GM21529 (cell line): ENCODE measurements around the gene PAXX.

Source experiments
- ATAC-seq: cut with Tn5 transposase; IDR thresholded peaks from one replicate; pipeline ENCODE4 v1.9.1; 2021; ENCODE audit not compliant: unreplicated experiment

The PAXX gene

DNA sequence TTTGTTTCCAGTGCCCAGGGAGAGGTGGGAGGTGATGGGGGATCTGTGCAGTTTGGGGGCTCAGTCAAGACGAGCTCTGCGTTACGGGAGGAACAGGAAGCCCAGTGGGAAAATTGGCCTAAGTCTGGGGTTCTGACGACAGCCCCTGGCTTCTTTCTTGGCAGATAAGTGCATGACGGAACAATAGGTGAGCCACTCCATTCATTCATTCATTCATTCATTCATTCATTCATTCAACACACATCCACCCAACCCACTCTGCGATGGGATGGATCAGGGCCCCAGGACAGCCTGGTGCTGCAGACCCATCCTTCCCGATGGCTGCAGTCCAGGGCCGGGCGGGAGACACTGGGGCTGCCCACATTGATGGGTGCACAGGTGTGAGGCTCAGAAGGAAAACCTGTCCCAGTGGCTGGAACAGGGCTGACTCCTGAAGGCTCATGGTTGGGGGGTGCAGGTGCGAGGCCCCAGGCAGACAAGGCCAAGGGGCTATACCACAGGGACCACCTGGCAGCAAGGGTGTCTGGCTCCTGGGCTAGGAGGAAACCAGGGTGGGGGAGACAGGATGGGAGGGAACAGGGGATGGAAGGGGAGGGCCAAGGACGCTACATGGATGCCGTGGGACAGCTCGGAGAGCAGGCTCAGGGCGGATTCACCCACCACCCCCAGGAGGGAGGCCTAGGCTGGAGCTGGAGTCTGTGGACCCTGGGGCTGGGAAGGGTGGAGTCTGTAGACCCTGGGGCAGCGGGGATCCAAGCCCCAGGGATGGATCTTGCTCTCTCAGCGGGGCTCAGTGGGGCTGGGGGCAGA lies 11.3 kb upstream of the PAXX start:
- no peak for ATAC-seq

- ATAC-seq, result no peak
Measured at GRCh38 chr9:136981588-136982231, 10.5 kb upstream of the PAXX start.

- no peak for ATAC-seq
Measured at GRCh38 chr9:136982232-136983051, 9.8 kb upstream of the PAXX start, which contains the start of gene LCNL1. Gene LCNL1 (plus strand): TSS chr9:136982993. CDS start chr9:136983587, 594 bp downstream.

DNA sequence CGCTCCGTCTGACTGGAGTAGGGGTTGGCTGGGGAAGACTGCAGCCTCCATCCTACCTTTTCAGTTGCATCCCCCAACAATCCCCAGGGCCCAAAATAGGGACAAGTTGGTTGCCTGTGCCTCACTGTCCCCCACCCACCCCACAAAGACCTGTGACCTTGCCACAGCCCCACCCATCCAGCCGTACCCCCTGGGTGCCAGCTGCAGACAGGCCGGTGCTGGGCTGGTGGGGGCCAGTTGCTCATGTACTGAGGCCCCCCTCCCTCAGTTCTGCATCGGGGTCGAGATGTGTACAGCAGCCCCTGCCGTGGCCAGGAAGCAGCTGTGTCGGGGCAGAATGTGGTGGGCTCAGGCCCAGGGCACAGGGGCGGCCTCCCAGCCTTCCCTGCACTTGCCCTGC lies 9.1 kb upstream of the PAXX start:
- ATAC-seq, result no peak

- ATAC-seq, result no peak
Measured at GRCh38 chr9:136983656-136984314, 8.4 kb upstream of the PAXX start.

DNA sequence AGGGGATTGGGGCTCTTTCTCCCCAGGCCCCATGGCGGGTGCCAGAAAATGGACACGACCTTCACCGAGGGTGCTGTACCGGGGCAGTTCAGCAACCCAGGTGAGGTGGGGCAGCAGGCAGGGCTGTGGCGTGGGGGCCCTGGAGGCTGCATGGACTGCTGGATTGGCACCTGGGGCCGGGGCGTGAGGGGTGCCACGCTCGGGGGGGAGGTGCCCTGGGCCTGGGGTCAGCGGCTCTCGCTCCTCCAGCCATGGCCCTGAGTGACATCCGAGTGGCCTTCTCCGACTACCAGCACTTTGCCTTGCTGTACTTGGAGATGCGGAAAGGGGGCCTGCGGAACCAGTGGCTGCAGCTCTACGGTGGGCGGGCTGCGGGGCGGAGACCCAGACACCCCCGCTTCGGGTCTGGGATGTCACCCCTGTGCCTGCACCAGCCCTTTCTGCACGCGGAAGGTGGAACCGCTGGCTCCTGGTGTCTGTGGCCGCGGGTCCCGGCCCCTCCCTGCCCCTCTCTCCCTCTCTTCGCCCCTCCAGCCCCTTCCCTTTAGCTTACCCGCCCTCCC lies 7.7 kb upstream of the PAXX start:
- no peak for ATAC-seq

- ATAC-seq, result no peak
Measured at GRCh38 chr9:136985027-136985602, 7.1 kb upstream of the PAXX start.

- ATAC-seq, result no peak
Measured at GRCh38 chr9:136985853-136986252, 6.4 kb upstream of the PAXX start.

GRCh38 chr9:136988872-136989271 lies 3.4 kb upstream of the PAXX start:
- no peak for ATAC-seq

- ATAC-seq, result no peak
Measured at GRCh38 chr9:136990242-136990911, 1.8 kb upstream of the PAXX start.

- ATAC-seq, result no peak
Measured at GRCh38 chr9:136992819-136993369, 672 bp downstream of the PAXX start.

GRCh38 chr9:136994180-136994887 lies 2.1 kb downstream of the PAXX start:
- no peak for ATAC-seq

GRCh38 chr9:136994888-136995230 lies 2.6 kb downstream of the PAXX start:
- no peak for ATAC-seq

- ATAC-seq, result no peak
Measured at GRCh38 chr9:136995362-136995761, 3.1 kb downstream of the PAXX start.

- ATAC-seq, result no peak
Measured at GRCh38 chr9:136995772-136996311, 3.6 kb downstream of the PAXX start.

DNA sequence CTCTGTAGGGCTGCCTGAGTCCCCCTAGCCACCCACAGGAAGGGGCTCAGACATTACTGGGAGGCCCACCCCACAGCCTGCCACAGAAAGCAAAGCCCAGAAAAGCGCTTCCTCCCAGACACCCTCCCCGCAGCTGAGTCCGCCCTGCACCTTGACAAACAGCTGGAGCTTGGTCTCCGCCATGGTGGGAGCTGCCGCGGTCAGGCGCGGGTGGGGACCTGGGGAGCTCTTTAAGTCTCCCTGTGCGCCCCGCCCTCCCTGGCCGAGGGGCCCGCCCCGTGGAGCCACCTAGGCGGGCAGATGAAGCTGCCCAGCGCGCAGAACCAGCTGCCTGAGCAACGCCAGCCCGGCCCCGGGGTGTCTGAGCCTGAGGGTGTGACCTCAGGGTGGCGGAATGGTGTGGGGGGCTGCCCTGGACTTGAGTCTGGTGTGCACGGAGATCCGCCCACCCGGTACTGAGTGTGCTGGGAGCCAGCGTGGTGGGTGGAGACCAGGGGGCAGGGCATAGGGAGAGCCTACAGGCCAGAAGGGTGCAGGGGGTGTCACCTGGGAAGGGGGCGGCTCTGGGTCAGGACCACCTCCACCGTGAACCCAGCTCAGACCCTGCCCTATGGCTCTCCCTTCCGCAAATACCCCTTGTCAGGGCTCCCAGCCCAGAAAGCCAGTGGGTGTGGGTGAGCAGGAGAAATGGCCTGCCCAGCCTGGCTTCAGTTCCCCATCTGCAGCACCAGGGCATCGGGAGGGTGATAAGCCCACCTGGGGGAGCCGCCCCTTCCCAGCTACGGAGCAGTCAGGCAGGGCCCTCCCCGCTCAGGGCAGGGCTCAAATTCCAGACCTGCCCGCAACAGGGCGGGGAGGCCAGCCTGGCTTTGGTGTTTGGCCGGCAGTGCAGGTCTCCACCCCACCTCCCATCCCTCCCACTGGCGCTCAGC lies 4.4 kb downstream of the PAXX start, which contains the start of gene CLIC3:
TSS of gene CLIC3 (minus strand) at position 208 of the 932 bp plus-strand sequence. CDS start at position 183, 25 bp downstream.
- no peak for ATAC-seq

DNA sequence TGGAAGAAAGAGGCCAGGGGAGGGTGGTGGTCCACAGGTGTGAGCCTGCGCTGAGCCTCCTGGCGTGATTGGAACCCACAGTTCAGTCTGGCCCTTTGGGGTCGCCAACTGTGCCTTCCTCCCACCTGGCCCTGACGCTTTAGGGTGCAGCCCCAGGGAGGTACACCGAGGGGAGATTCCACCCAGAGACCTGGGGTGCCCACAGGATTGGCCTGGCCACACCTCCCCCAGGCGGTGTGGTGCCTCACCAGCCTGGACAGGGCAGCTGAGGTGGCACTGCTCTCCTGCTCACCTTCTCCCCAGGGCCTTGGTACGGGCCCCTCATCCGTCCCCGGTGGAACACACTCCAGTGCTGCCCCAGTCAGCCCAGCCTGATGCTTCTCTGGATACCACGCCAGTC lies 5.1 kb downstream of the PAXX start:
- ATAC-seq, result no peak

DNA sequence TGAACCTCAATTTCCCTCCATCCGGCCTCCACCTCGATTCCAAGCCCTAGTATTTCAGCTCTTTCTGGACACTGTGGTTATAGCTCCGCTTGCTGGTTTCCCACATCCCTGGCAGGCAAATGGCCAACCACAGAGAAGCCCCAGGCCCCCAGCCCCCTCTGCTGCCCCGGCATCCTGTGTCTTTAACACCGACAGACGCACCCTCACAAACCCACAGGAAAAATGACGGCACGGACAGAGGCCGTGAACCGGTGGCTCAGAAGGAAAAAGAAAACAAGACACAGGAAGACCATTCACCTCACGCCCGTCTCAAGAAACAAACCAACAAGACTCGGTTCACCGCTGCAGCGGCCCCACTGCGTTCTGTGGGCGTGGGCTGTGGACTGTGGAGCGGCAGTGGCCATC lies 5.6 kb downstream of the PAXX start:
- ATAC-seq, result no peak
